GM19468 (cell line): ENCODE results near the gene SENP1.
A peak's percentile ranks its signal among the peaks of the same experiment; 100 is the strongest.
"Not testable (repeated sequence)": the region's sequence is repeated elsewhere in the genome, so short reads cannot be mapped to it uniquely, and the experiment has no call there.

ENCODE experiments used
- ATAC-seq: cut with Tn5 transposase; IDR thresholded peaks from one replicate; pipeline ENCODE4 v1.9.1; 2021; ENCODE audit warnings: mild to moderate bottlenecking, moderate library complexity, moderate number of reproducible peaks; ENCODE audit not compliant: unreplicated experiment; ENCODE audit errors: extremely low read depth

The SENP1 gene

GRCh38 chr12:48105867-48106680 is at the start of gene SENP1:
Gene SENP1, minus strand, starts transcription at chr12:48106079. Its CDS starts 4,607 bp downstream, at chr12:48101472.
- ATAC-seq: peak; percentile 24

GRCh38 chr12:48151103-48151771 is 45.4 kb upstream of the SENP1 start:
- ATAC-seq: no peak

GRCh38 chr12:48145981-48146380 is 40.1 kb upstream of the SENP1 start:
- ATAC-seq: no peak

GRCh38 chr12:48143898-48144297 is 38.0 kb upstream of the SENP1 start:
- ATAC-seq: no peak

GRCh38 chr12:48142818-48143674 is 37.2 kb upstream of the SENP1 start:
- no peak for ATAC-seq

- ATAC-seq: no peak
These were observed 29.1 kb upstream of the SENP1 start for GRCh38 chr12:48135027-48135426.

GRCh38 chr12:48132826-48133225 is 26.9 kb upstream of the SENP1 start:
- no peak for ATAC-seq

GRCh38 chr12:48131517-48131916 is 25.6 kb upstream of the SENP1 start:
- ATAC-seq: no peak

- ATAC-seq: no peak
These were observed 23.5 kb upstream of the SENP1 start for GRCh38 chr12:48129376-48129775.

- no peak for ATAC-seq
These were observed 22.9 kb upstream of the SENP1 start for GRCh38 chr12:48128800-48129199.

- ATAC-seq: no peak
These were observed 21.2 kb upstream of the SENP1 start for GRCh38 chr12:48126953-48127630.

- ATAC-seq: no peak
These were observed 20.1 kb upstream of the SENP1 start for GRCh38 chr12:48125985-48126384.

- ATAC-seq: not testable (repeated sequence)
These were observed 19.7 kb upstream of the SENP1 start for GRCh38 chr12:48125542-48125941.

GRCh38 chr12:48123169-48123568 is 17.3 kb upstream of the SENP1 start:
- no peak for ATAC-seq

- ATAC-seq: no peak
These were observed 16.4 kb upstream of the SENP1 start for GRCh38 chr12:48122065-48122834.

- no peak for ATAC-seq
These were observed 15.6 kb upstream of the SENP1 start for GRCh38 chr12:48121522-48121921.

GRCh38 chr12:48119834-48120195 is 13.9 kb upstream of the SENP1 start:
- ATAC-seq: no peak

- peak; percentile 97 for ATAC-seq
These were observed 13.4 kb upstream of the SENP1 start, which contains the start of gene PFKM for GRCh38 chr12:48119078-48119833. Gene PFKM, plus strand, starts transcription at chr12:48119364. Its CDS starts 3,411 bp downstream, at chr12:48122775.
